ENCODE data around the gene CADM2. TPM values are rescaled to one million over a fixed set of nuclear protein-coding genes. Genes with fewer than 3 reads are reported as not detected.

The CADM2 gene
- total and polyA plus RNA-seq, 9 donors, result 1.8 to 4.5 (median 3.5) TPM

DNA sequence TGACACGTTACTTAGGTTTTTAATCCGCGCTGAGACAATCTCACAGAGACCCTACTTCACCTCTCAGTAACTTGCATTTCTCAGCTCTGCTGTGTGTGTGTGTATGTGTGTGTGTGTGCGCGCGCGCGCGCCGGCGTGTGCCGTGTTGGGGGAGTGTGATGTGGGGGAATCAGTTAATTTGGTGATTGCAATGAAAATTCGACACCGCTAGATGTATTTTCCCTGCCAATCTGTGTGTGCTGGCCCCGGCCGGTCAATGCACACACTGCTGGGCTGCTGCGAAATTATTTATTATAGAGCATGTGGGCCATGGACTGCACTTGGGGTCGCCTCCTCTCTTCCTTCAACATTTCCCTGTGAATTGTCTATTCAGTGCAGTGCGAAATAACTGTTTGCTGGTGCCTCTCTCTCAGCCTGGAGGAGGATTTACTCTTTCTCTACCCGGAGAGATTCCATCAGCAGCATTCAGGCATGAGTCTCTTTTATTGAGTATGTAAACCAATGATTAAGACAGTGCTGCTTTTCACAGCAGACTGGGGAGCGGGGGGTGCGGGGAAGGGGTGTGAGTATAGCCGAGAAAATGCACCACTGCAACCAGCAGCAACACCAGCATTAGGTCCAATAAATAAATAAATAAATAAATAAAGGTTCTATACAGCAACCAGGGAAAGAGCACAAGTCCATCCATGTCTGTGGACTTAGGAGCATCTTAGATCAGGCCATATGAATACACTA lies 2.9 kb downstream of the CADM2 start:
- peak; percentile 5 for DNase-seq
- Histone ChIP-seq H3K27ac (ENCODE audit: low read length) (no peak overlapping the region), H3K4me3 (ENCODE audit: low read length) (peak overlapping the region; percentile 21), H3K36me3 (ENCODE audit: control insufficient read depth, insufficient read depth, low read length) (no peaks in the 10 kb centered on the region), H3K9me3 (replicated peaks; ENCODE audit: control insufficient read depth, low read depth, low read length) (no peaks in the 10 kb centered on the region), H3K4me1 (ENCODE audit: control insufficient read depth, insufficient read depth, low read length) (peaks cover 20% of the 10 kb centered on the region), H3K27me3 (ENCODE audit: control insufficient read depth, insufficient read depth, low read length) (peaks cover 31% of the 10 kb centered on the region)
- WGBS (ENCODE audit: insufficient coverage), result 18% methylated on average over 13 of the region's 23 CpGs

DNA sequence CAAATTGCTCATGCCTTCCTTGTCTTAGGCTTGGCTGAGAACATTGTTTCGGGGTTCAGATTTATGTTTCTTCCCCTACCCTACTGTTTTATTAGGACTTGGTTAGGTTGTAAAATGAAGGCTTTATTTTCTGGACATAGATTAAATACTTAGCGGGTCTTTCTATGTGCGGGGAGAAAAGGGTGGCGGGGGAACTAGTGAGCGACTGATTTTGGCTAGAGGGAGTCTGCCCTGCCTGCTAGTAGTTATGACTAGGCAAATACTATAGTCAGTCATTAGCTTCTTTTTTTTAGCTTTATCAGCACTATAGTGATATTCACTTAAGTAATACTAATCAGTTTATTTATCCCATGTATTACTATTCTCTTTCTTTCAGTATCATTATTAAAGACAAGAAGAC lies 3.6 kb downstream of the CADM2 start:
- whole genome bisulfite sequencing (ENCODE audit: insufficient coverage), result no CpG with 5 or more reads among the region's 5 CpGs
- Histone ChIP-seq H3K27ac (ENCODE audit: low read length) (no peak overlapping the region), H3K36me3 (ENCODE audit: control insufficient read depth, insufficient read depth, low read length) (no peaks in the 10 kb centered on the region), H3K27me3 (ENCODE audit: control insufficient read depth, insufficient read depth, low read length) (peaks cover 31% of the 10 kb centered on the region), H3K9me3 (replicated peaks; ENCODE audit: control insufficient read depth, low read depth, low read length) (no peaks in the 10 kb centered on the region), H3K4me1 (ENCODE audit: control insufficient read depth, insufficient read depth, low read length) (peaks cover 20% of the 10 kb centered on the region), H3K4me3 (ENCODE audit: low read length) (no peak overlapping the region)
- DNase-seq, result no peak

DNA sequence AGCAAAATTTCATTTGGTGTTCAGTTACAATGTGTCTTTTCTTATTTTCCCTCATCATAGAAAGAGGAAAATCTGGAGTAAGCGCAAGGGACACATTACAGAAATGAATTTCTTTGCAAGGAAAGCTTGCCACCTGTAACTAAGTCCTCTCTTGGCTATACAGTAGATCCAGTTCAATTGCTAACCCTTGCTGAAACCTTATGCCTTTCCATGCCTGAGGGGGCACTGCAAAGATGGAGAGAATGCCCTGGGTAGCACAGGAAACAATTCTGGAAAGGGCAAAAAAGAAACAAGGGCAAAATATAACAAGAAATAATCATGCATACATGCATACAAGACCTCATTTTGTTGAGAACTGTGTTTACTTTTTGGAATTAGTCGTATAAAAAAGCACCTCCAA lies 4.3 kb downstream of the CADM2 start:
- Histone ChIP-seq H3K4me1 (ENCODE audit: control insufficient read depth, insufficient read depth, low read length) (peaks cover 22% of the 10 kb centered on the region), H3K4me3 (ENCODE audit: low read length) (no peak overlapping the region), H3K9me3 (replicated peaks; ENCODE audit: control insufficient read depth, low read depth, low read length) (no peaks in the 10 kb centered on the region), H3K27me3 (ENCODE audit: control insufficient read depth, insufficient read depth, low read length) (peaks cover 31% of the 10 kb centered on the region), H3K36me3 (ENCODE audit: control insufficient read depth, insufficient read depth, low read length) (no peaks in the 10 kb centered on the region), H3K27ac (ENCODE audit: low read length) (no peak overlapping the region)
- DNase-seq, result no peak
- WGBS (ENCODE audit: insufficient coverage), result no CpG with 5 or more reads among the region's 2 CpGs

DNA sequence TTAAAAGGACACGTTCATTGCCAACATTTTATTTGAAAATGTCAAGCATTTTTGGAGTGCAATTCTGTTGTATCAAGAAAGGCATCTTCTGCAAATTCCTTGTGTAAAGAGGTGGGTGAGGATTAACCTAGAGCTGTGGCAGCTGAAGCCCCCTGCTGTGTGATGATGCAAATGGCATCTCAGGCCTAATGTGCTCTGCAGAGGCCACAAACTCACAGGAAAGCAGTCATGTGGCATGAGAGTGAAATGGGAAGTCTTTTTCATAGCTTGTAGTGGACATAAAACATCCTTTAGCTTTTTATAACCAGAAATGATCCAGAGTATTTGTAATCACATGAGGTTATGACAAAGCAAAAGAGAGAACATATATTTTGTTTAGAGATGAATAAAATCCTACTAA lies 6.4 kb downstream of the CADM2 start:
- no CpG with 5 or more reads among the region's 1 CpG for WGBS (ENCODE audit: insufficient coverage)
- Histone ChIP-seq H3K36me3 (ENCODE audit: control insufficient read depth, insufficient read depth, low read length) (no peaks in the 10 kb centered on the region), H3K4me1 (ENCODE audit: control insufficient read depth, insufficient read depth, low read length) (peaks cover 10% of the 10 kb centered on the region), H3K9me3 (replicated peaks; ENCODE audit: control insufficient read depth, low read depth, low read length) (no peaks in the 10 kb centered on the region), H3K4me3 (ENCODE audit: low read length) (no peak overlapping the region), H3K27ac (ENCODE audit: low read length) (no peak overlapping the region), H3K27me3 (ENCODE audit: control insufficient read depth, insufficient read depth, low read length) (peaks cover 19% of the 10 kb centered on the region)
- peak; percentile 22 for DNase-seq

DNA sequence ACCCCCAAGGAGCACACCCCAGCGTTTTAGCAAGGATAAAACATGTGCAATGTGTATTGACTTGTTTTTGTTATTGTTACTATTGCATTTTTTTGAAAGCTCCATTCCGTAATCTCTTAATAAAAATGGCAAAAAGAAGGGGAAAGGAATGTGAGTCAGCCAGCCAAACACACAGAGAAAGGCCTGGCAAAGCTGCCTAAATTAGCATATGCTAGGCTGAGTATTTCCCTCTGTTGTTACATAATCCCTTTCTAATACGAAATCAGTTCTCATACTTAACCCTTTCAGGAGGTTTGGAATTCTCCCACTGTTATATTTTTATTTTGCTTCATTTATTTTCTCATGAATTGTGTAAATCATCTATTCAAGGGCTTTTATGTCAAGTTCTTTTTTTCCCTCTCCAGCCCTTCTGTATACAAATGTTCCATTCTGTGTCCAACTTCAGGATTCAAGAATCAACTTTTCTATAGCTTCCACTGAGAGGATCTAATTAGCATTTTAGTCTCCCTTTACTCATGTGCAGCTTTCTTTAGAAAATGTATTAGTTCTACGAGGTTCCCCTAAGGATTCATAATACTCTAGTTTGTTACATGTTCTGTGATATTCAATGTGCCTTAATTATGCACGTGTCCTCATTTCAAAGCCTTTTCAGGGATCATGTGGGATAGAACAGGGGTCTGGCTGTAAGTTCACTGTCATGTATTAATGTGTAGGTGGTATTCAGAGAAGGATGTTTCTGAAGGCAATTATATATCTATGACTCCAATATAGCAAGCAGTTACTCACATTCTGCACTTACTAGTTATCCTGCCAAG lies 9.2 kb downstream of the CADM2 start:
- Histone ChIP-seq H3K27me3 (ENCODE audit: control insufficient read depth, insufficient read depth, low read length) (no peaks in the 10 kb centered on the region), H3K27ac (ENCODE audit: low read length) (no peak overlapping the region), H3K4me1 (ENCODE audit: control insufficient read depth, insufficient read depth, low read length) (peaks cover 2% of the 10 kb centered on the region), H3K9me3 (replicated peaks; ENCODE audit: control insufficient read depth, low read depth, low read length) (no peaks in the 10 kb centered on the region), H3K4me3 (ENCODE audit: low read length) (no peak overlapping the region), H3K36me3 (ENCODE audit: control insufficient read depth, insufficient read depth, low read length) (no peaks in the 10 kb centered on the region)
- peak; percentile 60 for DNase-seq
- WGBS (ENCODE audit: insufficient coverage), result no CpG with 5 or more reads among the region's 5 CpGs

DNA sequence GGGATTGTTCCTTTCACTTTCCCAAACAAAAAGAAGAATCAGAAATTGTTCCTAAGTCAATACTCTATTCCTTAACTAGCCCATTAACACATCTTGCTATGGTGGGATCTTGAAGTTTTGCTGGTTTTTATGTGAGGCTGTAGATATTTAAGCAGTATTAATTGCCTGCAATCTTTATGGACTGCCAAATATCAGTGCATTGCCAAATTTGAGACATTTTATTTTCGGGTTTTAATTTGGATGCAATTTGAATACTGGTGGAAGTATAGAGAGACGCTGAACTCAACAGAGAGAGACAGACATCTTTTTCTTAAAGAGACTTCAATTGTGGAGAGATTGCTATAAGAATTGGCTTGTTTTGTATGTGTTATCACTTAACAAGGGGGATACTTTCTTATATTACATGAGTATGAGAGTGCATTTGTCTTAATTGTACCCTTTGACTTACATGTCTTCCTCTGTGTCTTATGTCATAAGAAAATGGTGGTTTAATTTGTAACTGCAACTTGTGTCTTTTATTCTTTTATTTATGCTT lies 10.0 kb downstream of the CADM2 start:
- H3K4me3 ChIP-seq (ENCODE audit: low read length), result no peak overlapping the region
- H3K36me3 ChIP-seq (ENCODE audit: control insufficient read depth, insufficient read depth, low read length), result no peaks in the 10 kb centered on the region
- no peaks in the 10 kb centered on the region for H3K9me3 ChIP-seq (replicated peaks; ENCODE audit: control insufficient read depth, low read depth, low read length)
- peaks cover 2% of the 10 kb centered on the region for H3K4me1 ChIP-seq (ENCODE audit: control insufficient read depth, insufficient read depth, low read length)
- no peak for DNase-seq
- H3K27me3 ChIP-seq (ENCODE audit: control insufficient read depth, insufficient read depth, low read length), result no peaks in the 10 kb centered on the region
- no peak overlapping the region for H3K27ac ChIP-seq (ENCODE audit: low read length)
- WGBS (ENCODE audit: insufficient coverage), result no CpG with 5 or more reads among the region's 2 CpGs

DNA sequence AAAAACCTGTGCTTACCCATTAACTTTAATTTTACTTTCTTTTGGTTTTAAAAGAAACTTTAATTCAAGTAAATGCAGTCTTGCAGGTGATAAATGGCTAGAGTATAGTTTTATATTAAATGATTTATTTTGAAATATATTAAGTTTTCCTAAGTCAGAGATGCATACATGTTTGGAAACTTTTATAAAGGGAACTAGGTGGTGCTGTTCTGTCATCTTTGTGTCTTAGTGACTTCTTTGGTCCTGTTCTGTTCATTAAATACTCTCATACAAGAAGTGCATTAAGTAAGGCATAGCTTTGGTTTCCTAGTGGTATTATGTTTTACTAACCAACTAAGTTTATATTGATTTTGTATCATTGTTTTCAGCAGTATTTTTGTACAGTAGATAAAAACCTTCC lies 15.6 kb downstream of the CADM2 start:
- Histone ChIP-seq H3K27me3 (ENCODE audit: control insufficient read depth, insufficient read depth, low read length) (no peaks in the 10 kb centered on the region), H3K36me3 (ENCODE audit: control insufficient read depth, insufficient read depth, low read length) (no peaks in the 10 kb centered on the region), H3K9me3 (replicated peaks; ENCODE audit: control insufficient read depth, low read depth, low read length) (no peaks in the 10 kb centered on the region), H3K4me3 (ENCODE audit: low read length) (no peak overlapping the region), H3K4me1 (ENCODE audit: control insufficient read depth, insufficient read depth, low read length) (peaks cover 2% of the 10 kb centered on the region), H3K27ac (ENCODE audit: low read length) (no peak overlapping the region)
- DNase-seq, result peak; percentile 40

DNA sequence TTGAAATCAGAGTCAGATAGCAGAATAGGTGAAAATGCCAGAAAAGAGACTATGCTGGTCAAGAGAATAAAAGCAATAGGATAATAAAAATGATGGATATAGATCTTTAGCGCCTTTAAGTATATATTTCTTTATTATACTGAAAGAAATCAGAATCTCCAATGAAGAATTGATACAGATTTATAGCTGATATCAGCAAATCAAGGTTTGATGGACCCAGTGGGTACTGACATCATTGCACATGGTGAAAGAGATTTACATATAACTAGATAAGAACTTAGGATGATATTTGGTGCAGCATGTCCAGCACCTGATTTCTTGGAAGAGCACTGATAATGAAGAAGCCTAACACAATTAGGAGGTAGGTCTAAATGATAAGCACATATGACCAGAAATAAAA lies 18.2 kb downstream of the CADM2 start:
- WGBS (ENCODE audit: insufficient coverage), result no CpG with 5 or more reads among the region's 1 CpG
- no peak overlapping the region for H3K4me3 ChIP-seq (ENCODE audit: low read length)

DNA sequence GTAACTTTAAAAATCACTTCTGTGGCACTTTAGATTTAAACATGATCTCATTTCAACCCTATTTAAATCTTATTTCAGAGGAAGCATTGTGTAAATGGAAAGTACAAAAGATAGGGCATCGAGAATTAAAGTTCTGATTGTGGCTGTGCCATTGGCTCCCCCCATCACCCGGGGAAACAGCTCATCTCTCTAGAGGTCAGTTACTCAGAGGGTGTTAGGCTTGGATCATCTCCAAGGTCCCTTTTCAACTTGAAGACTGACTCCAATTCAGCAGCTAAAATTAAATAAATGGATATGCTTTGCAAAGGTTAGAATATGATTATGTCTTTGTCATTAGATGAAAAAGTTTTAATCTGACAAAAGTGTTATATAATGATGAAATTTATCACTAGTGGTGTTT lies 20.1 kb downstream of the CADM2 start:
- H3K4me3 ChIP-seq (ENCODE audit: low read length), result no peak overlapping the region
- 20% methylated on average over 1 of the region's 2 CpGs for WGBS (ENCODE audit: insufficient coverage)
- H3K27me3 ChIP-seq (ENCODE audit: control insufficient read depth, insufficient read depth, low read length), result no peaks in the 10 kb centered on the region
- peak; percentile 5 for DNase-seq
- H3K9me3 ChIP-seq (replicated peaks; ENCODE audit: control insufficient read depth, low read depth, low read length), result no peaks in the 10 kb centered on the region
- H3K36me3 ChIP-seq (ENCODE audit: control insufficient read depth, insufficient read depth, low read length), result no peaks in the 10 kb centered on the region
- H3K27ac ChIP-seq (ENCODE audit: low read length), result no peak overlapping the region
- peaks cover 2% of the 10 kb centered on the region for H3K4me1 ChIP-seq (ENCODE audit: control insufficient read depth, insufficient read depth, low read length)

More for the DNA sequence above, 18.2 kb downstream of the CADM2 start:
- Histone ChIP-seq H3K27ac (ENCODE audit: low read length) (no peak overlapping the region), H3K9me3 (replicated peaks; ENCODE audit: control insufficient read depth, low read depth, low read length) (no peaks in the 10 kb centered on the region), H3K4me1 (ENCODE audit: control insufficient read depth, insufficient read depth, low read length) (peaks cover 2% of the 10 kb centered on the region), H3K27me3 (ENCODE audit: control insufficient read depth, insufficient read depth, low read length) (no peaks in the 10 kb centered on the region), H3K36me3 (ENCODE audit: control insufficient read depth, insufficient read depth, low read length) (no peaks in the 10 kb centered on the region)
- no peak for DNase-seq

DNA sequence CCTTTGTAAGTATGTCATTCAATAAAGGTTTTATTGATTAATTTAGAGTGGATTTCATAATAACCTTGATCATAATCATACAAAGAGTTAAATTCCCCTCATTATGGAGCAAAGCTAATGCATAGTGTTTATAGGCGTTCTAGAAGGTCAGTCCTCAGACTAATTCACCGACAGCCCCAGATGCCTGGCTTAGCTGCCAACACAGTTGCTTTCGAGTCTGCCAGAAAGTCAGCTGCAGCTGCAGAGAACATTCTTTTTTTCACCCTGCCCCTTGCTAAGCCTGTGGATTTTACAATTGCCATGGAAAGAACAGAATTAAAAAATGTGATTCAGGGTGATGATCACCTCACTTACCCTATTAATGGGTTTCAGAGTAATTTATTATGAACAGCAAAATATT lies 21.2 kb downstream of the CADM2 start:
- Histone ChIP-seq H3K4me3 (ENCODE audit: low read length) (no peak overlapping the region), H3K27ac (ENCODE audit: low read length) (peak overlapping the region; percentile 32), H3K27me3 (ENCODE audit: control insufficient read depth, insufficient read depth, low read length) (no peaks in the 10 kb centered on the region), H3K36me3 (ENCODE audit: control insufficient read depth, insufficient read depth, low read length) (no peaks in the 10 kb centered on the region), H3K9me3 (replicated peaks; ENCODE audit: control insufficient read depth, low read depth, low read length) (no peaks in the 10 kb centered on the region), H3K4me1 (ENCODE audit: control insufficient read depth, insufficient read depth, low read length) (peaks cover 2% of the 10 kb centered on the region)
- peak; percentile 87 for DNase-seq
- WGBS (ENCODE audit: insufficient coverage), result no CpG with 5 or more reads among the region's 3 CpGs

Measured in muscle of leg (tissue), 11 donors.